HepG2 (cell line): ENCODE results near the gene EXPH5. TPM values are rescaled to one million over a fixed set of nuclear protein-coding genes. Genes with fewer than 3 reads are reported as not detected.

Source experiments
- ATAC-seq: fragments of 200-7000 bp; cut with Tn5 transposase; 3 replicates; pipeline ENCODE4 v1.9.1; 2020; ENCODE audit warnings: mild to moderate bottlenecking, moderate library complexity
- BruUV-seq: library from RNA; stranded (reverse); fragments of 400-500 nt; replicated peaks from 2 replicates; lab custom pipeline; 2021; lab: Mats Ljungman, UMichigan
- CTCF ChIA-PET: fragments of 300-600 bp; formaldehyde crosslinking; extraction: SDS; loops from one replicate; lab custom pipeline; 2021; ENCODE audit warnings: low total read pairs, inconsistent platforms, low intra/inter-chr PET ratio; lab: Yijun Ruan, JAX
- POLR2A ChIA-PET: fragments of 350-600 bp; sonication (Branson Sonifier 250); formaldehyde crosslinking; loops from one replicate; lab custom pipeline; 2020; ENCODE audit warnings: antibody characterized with exemption, inconsistent platforms; lab: Yijun Ruan, JAX
- DNase-seq: peaks from one replicate; pipeline ENCODE4 v3.0.0-alpha.2; 2015; ENCODE audit warnings: low spot score
- FAIRE-seq: peaks from 3 replicates; lab custom pipeline; 2011; peaks lifted over from hg19 to GRCh38; lab: Jason Lieb, UNC
- H2AFZ ChIP-seq: one replicate; pipeline ENCODE4 v1.6.1; 2011; ENCODE audit warnings: low read length, inconsistent platforms
- H3K27ac ChIP-seq: fragments of 300-600 bp; 3 replicates; pipeline ENCODE4 v1.8.0; 2011; ENCODE audit warnings: mixed run types, mild to moderate bottlenecking, mixed read lengths, low read length, inconsistent platforms; ENCODE audit not compliant: insufficient read depth; ENCODE audit errors: extremely low read length
- H3K27me3 ChIP-seq, 2 experiments: fragments of 200-600 bp in 1 of 2; 2 replicates in 1 of 2; 3 replicates in 1 of 2; pipeline versions ENCODE4 v1.6.0 to v1.8.0; 2011; ENCODE audit warnings: low read length in 2 of 2, mild to moderate bottlenecking in 2 of 2, moderate library complexity in 2 of 2, inconsistent platforms in 1 of 2; ENCODE audit not compliant: insufficient read depth in 2 of 2, control insufficient read depth in 1 of 2
- H3K36me3 ChIP-seq, 2 experiments: fragments of 200-600 bp in 1 of 2; replicated peaks in 1 of 2; 2 replicates in 1 of 2; 3 replicates in 1 of 2; pipeline versions ENCODE4 v1.5.1 to v1.8.0; 2011; ENCODE audit warnings: low read length in 2 of 2, inconsistent platforms in 1 of 2; ENCODE audit not compliant: insufficient read depth in 2 of 2, control insufficient read depth in 1 of 2
- H3K4me1 ChIP-seq: 2 replicates; pipeline ENCODE4 v1.5.1; 2012; ENCODE audit warnings: low read length, inconsistent platforms; ENCODE audit not compliant: insufficient read depth
- H3K4me2 ChIP-seq: 2 replicates; pipeline ENCODE4 v1.6.0; 2011; ENCODE audit warnings: low read depth, low read length, inconsistent platforms
- H3K4me3 ChIP-seq, 3 experiments: fragments of 200-600 bp in 1 of 3; sonication (generic), shearing (Covaris generic) in 1 of 3; replicated peaks in 1 of 3; 2 replicates each; pipeline ENCODE4 v1.5.1; 2011 to 2016; ENCODE audit warnings: low read length in 3 of 3, inconsistent platforms in 2 of 3, low read depth in 2 of 3, mild to moderate bottlenecking in 2 of 3, control low read depth in 1 of 3, mixed read lengths in 1 of 3; ENCODE audit not compliant: insufficient read depth in 1 of 3
- H3K79me2 ChIP-seq: one replicate; pipeline ENCODE4 v1.6.1; 2011; ENCODE audit warnings: low read length, inconsistent platforms; ENCODE audit not compliant: insufficient read depth
- H3K9ac ChIP-seq: 2 replicates; pipeline ENCODE4 v1.6.0; 2011; ENCODE audit warnings: mild to moderate bottlenecking, low read depth, low read length, inconsistent platforms; ENCODE audit not compliant: insufficient read depth
- H3K9me3 ChIP-seq: 2 replicates; pipeline ENCODE4 v1.5.1; 2012; ENCODE audit warnings: mild to moderate bottlenecking, low read length
- H4K20me1 ChIP-seq: 2 replicates; pipeline ENCODE4 v1.6.0; 2011; ENCODE audit warnings: inconsistent platforms, mild to moderate bottlenecking, low read length, moderate library complexity; ENCODE audit not compliant: insufficient read depth
- EZH2 ChIP-seq: conservative IDR thresholded peaks from 2 replicates; pipeline ENCODE4 v1.6.1; 2012; ENCODE audit warnings: mild to moderate bottlenecking, low read depth, low read length, moderate library complexity
- HNF4A ChIP-seq: sonication (generic); formaldehyde crosslinking; IDR thresholded peaks from 2 replicates; pipeline ENCODE4 v1.4.0; 2020; ENCODE audit warnings: missing genetic modification reagents
- KLF11 ChIP-seq: IDR thresholded peaks from 2 replicates; pipeline ENCODE4 v1.6.1; 2016; ENCODE audit warnings: missing compliant biosample characterization
- TP53 ChIP-seq: sonication (generic); formaldehyde crosslinking; conservative IDR thresholded peaks from 2 replicates; pipeline ENCODE4 v1.4.0; 2020; ENCODE audit warnings: missing genetic modification reagents
- WGBS: methylation state at CpG from one replicate; pipeline ENCODE4 v1.1.6; 2017; ENCODE audit warnings: low lambda C conversion rate; 5-methylcytosine and 5-hydroxymethylcytosine counted together
- in situ Hi-C: cut with HindIII; loops from 2 replicates; pipeline ENCODE4 v1.10.0; 2017; ENCODE audit warnings: low pct_unique_long_range_greater_than_20kb; ENCODE audit not compliant: extremely low pct_ligation_motif_present
- intact Hi-C: fragments of 100-400 bp; cut with micrococcal nuclease; formaldehyde crosslinking; loops from one replicate; pipeline ENCODE4 v1.10.0; 2022; ENCODE audit not compliant: unreplicated experiment
- polyA plus RNA-seq, 8 experiments: library from polyadenylated mRNA; depleted of rRNA in 3 of 8; stranded (reverse) in 7 of 8; unstranded in 1 of 8; fragments of >200 nt; fragmentation: Illumina TruSeq in 4 of 8; extraction: Trizol in 4 of 8; gene quantifications; 2 replicates each; pipeline versions ENCODE4 v1.2.1 to v1.2.3, GENCODE V29; 2011 to 2016; ENCODE audit warnings: low read depth in 4 of 8, missing spikeins in 1 of 8, mixed read lengths in 1 of 8; ENCODE audit not compliant: insufficient read depth in 1 of 8
- total RNA-seq, 5 experiments: library from RNA; depleted of rRNA; stranded (reverse); fragments of >200 nt; fragmentation: Illumina TruSeq; extraction: Trizol; gene quantifications; 2 replicates each; pipeline ENCODE4 v1.2.3, GENCODE V29; 2016; ENCODE audit warnings: low read depth in 1 of 5
- TF ChIP-seq, protein P1 (sequence below): sonication (generic); formaldehyde crosslinking; conservative IDR thresholded peaks from 2 replicates; pipeline ENCODE4 v1.4.0; 2020; ENCODE audit warnings: mild to moderate bottlenecking, missing genetic modification reagents, moderate library complexity

The EXPH5 gene
- total and polyA plus RNA-seq, 2 of the 13 experiments (the other 11 are each of a cell fraction or from before 2014, with no cell fraction given) = under 0.01 to 0.02 TPM

DNA sequence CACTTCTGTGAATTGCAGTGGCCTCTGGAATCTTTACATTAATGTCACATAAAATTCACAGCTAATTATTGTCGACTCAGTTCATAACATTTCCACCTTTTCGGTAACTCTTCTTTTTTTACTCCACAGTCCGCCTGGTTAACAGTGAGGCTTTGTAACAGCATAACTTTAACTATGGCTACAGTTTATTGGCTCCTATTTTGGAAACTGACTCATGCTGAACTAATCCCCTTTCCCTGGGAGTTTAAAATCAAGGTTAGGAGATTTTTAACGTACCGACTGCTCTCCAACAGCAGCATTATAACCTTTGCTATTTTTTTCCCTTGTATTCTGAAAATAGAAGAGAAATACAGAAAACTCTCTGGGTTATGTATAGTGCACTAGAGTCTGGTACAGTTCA, 92.2 kb downstream of the EXPH5 start (continued):
- TF ChIP-seq, protein P1, sequence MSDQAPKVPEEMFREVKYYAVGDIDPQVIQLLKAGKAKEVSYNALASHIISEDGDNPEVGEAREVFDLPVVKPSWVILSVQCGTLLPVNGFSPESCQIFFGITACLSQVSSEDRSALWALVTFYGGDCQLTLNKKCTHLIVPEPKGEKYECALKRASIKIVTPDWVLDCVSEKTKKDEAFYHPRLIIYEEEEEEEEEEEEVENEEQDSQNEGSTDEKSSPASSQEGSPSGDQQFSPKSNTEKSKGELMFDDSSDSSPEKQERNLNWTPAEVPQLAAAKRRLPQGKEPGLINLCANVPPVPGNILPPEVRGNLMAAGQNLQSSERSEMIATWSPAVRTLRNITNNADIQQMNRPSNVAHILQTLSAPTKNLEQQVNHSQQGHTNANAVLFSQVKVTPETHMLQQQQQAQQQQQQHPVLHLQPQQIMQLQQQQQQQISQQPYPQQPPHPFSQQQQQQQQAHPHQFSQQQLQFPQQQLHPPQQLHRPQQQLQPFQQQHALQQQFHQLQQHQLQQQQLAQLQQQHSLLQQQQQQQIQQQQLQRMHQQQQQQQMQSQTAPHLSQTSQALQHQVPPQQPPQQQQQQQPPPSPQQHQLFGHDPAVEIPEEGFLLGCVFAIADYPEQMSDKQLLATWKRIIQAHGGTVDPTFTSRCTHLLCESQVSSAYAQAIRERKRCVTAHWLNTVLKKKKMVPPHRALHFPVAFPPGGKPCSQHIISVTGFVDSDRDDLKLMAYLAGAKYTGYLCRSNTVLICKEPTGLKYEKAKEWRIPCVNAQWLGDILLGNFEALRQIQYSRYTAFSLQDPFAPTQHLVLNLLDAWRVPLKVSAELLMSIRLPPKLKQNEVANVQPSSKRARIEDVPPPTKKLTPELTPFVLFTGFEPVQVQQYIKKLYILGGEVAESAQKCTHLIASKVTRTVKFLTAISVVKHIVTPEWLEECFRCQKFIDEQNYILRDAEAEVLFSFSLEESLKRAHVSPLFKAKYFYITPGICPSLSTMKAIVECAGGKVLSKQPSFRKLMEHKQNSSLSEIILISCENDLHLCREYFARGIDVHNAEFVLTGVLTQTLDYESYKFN (CRISPR knock-in tag) = no peak
- TF ChIP-seq KLF11 (no peak), TP53 (no peak)

DNA sequence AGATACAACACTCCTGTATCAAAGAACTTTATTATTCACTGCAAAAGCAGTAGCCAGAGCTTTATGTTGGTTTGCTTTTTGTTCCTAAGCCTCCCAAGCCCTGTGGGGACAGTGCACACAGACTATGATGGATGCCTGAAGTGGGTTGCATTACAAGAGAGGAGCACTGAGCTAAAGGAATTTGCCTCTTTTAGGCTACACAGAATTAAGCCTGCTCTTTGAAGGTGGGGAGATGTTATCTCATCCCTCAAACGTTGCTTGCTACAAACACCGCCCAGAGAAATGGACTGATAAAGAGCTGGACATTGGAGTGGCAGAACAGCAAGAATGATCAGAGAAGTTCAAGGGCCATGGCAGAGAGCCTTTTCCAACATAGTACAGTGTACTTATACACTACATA, 92.8 kb downstream of the EXPH5 start:
- no peaks in the 10 kb centered on the region for H3K79me2 ChIP-seq
- no peaks in the 10 kb centered on the region for H3K36me3 ChIP-seq
- in situ Hi-C loops = no loop called here
- peaks cover 47% of the 10 kb centered on the region for H3K4me1 ChIP-seq
- CTCF ChIA-PET = no interaction called here
- no peak for ATAC-seq
- POLR2A ChIA-PET = no interaction called here
- no peak for FAIRE-seq
- H4K20me1 ChIP-seq = no peaks in the 10 kb centered on the region
- TF ChIP-seq HNF4A (CRISPR knock-in tag) (peak; percentile 27; the same call in 1 of the 2 replicates), EZH2 (no peak)
- 0% methylated on average over 2 of the region's 2 CpGs for WGBS
- no peak overlapping the region for H3K4me3 ChIP-seq
- no peak overlapping the region for H3K9ac ChIP-seq
- H3K9me3 ChIP-seq = no peaks in the 10 kb centered on the region
- DNase-seq = peak; percentile 23
- no peak overlapping the region for H3K27ac ChIP-seq
- intact Hi-C loops = no loop called here
- peak overlapping the region; percentile 12; the same call in 1 of the 2 replicates for H3K4me2 ChIP-seq
- H2AFZ ChIP-seq = no peak overlapping the region
- no TSS peak for BruUV-seq
- no peaks in the 10 kb centered on the region for H3K27me3 ChIP-seq
